ENCODE measurements around the gene WDR18. TPM values are rescaled to one million over a fixed set of nuclear protein-coding genes. Genes with fewer than 3 reads are reported as not detected.
A peak's percentile ranks its signal among the peaks of the same experiment; 100 is the strongest.

The WDR18 gene
- total and polyA plus RNA-seq, 2 donors, result 34.0 to 56.0 TPM

GRCh38 chr19:1013218-1013617 is 29.1 kb downstream of the WDR18 start:
- no peaks in the 10 kb centered on the region for H3K9me3 ChIP-seq (ENCODE audit: control insufficient read depth in 2 of 2, insufficient read depth in 1 of 2, low read length in 1 of 2)
- H3K4me1 ChIP-seq (ENCODE audit: control insufficient read depth in 2 of 2, insufficient read depth in 2 of 2, low read length in 2 of 2), result peaks cover 0 to 15% of the 10 kb centered on the region in 2 donors
- DNase-seq (ENCODE audit: low read depth in 6 of 9, low spot score in 9 of 9), result no peak
- no peak overlapping the region for H3K4me3 ChIP-seq (ENCODE audit: low read length in 2 of 2)
- peaks cover 45 to 87% of the 10 kb centered on the region in 2 donors for H3K36me3 ChIP-seq (ENCODE audit: control insufficient read depth in 2 of 2, insufficient read depth in 2 of 2, low read length in 1 of 2)
- no peaks in the 10 kb centered on the region for H3K27me3 ChIP-seq (ENCODE audit: control insufficient read depth in 2 of 2, insufficient read depth in 1 of 2, low read length in 1 of 2)
- WGBS, result 99% methylated on average over 10 of the region's 10 CpGs
- H3K27ac ChIP-seq (ENCODE audit: low read depth in 1 of 2, low read length in 1 of 2), result no peak overlapping the region

GRCh38 chr19:1014161-1015060 is 30.3 kb downstream of the WDR18 start:
- no peak for DNase-seq (ENCODE audit: low read depth in 6 of 9, low spot score in 9 of 9)
- no peak overlapping the region for H3K4me3 ChIP-seq (ENCODE audit: low read length in 2 of 2)
- 97% methylated on average over 49 of the region's 49 CpGs for WGBS
- peaks cover 4 to 27% of the 10 kb centered on the region in 2 donors for H3K4me1 ChIP-seq (ENCODE audit: control insufficient read depth in 2 of 2, insufficient read depth in 2 of 2, low read length in 2 of 2)
- no peak overlapping the region for H3K27ac ChIP-seq (ENCODE audit: low read depth in 1 of 2, low read length in 1 of 2)
- H3K36me3 ChIP-seq (ENCODE audit: control insufficient read depth in 2 of 2, insufficient read depth in 2 of 2, low read length in 1 of 2), result peaks cover 48 to 77% of the 10 kb centered on the region in 2 donors
- no peaks in the 10 kb centered on the region for H3K9me3 ChIP-seq (ENCODE audit: control insufficient read depth in 2 of 2, insufficient read depth in 1 of 2, low read length in 1 of 2)
- H3K27me3 ChIP-seq (ENCODE audit: control insufficient read depth in 2 of 2, insufficient read depth in 1 of 2, low read length in 1 of 2), result no peaks in the 10 kb centered on the region

GRCh38 chr19:1015061-1015781 is 31.1 kb downstream of the WDR18 start:
- no peaks in the 10 kb centered on the region for H3K9me3 ChIP-seq (ENCODE audit: control insufficient read depth in 2 of 2, insufficient read depth in 1 of 2, low read length in 1 of 2)
- peaks cover 9 to 35% of the 10 kb centered on the region in 2 donors for H3K4me1 ChIP-seq (ENCODE audit: control insufficient read depth in 2 of 2, insufficient read depth in 2 of 2, low read length in 2 of 2)
- no peak for DNase-seq (ENCODE audit: low read depth in 6 of 9, low spot score in 9 of 9)
- H3K27me3 ChIP-seq (ENCODE audit: control insufficient read depth in 2 of 2, insufficient read depth in 1 of 2, low read length in 1 of 2), result no peaks in the 10 kb centered on the region
- H3K4me3 ChIP-seq (ENCODE audit: low read length in 2 of 2), result no peak overlapping the region
- H3K27ac ChIP-seq (ENCODE audit: low read depth in 1 of 2, low read length in 1 of 2), result no peak overlapping the region
- peaks cover 45 to 69% of the 10 kb centered on the region in 2 donors for H3K36me3 ChIP-seq (ENCODE audit: control insufficient read depth in 2 of 2, insufficient read depth in 2 of 2, low read length in 1 of 2)
- 97% methylated on average over 29 of the region's 29 CpGs for WGBS

GRCh38 chr19:1015782-1016646 is 31.9 kb downstream of the WDR18 start:
- no peak for DNase-seq (ENCODE audit: low read depth in 6 of 9, low spot score in 9 of 9)
- Histone ChIP-seq H3K27me3 (ENCODE audit: control insufficient read depth in 2 of 2, insufficient read depth in 1 of 2, low read length in 1 of 2) (no peaks in the 10 kb centered on the region), H3K36me3 (ENCODE audit: control insufficient read depth in 2 of 2, insufficient read depth in 2 of 2, low read length in 1 of 2) (peaks cover 44 to 61% of the 10 kb centered on the region in 2 donors), H3K4me1 (ENCODE audit: control insufficient read depth in 2 of 2, insufficient read depth in 2 of 2, low read length in 2 of 2) (peaks cover 9 to 35% of the 10 kb centered on the region in 2 donors), H3K4me3 (ENCODE audit: low read length in 2 of 2) (no peak overlapping the region), H3K27ac (ENCODE audit: low read depth in 1 of 2, low read length in 1 of 2) (no peak overlapping the region), H3K9me3 (ENCODE audit: control insufficient read depth in 2 of 2, insufficient read depth in 1 of 2, low read length in 1 of 2) (no peaks in the 10 kb centered on the region)
- 86% methylated on average over 31 of the region's 31 CpGs for WGBS

GRCh38 chr19:1016647-1017114 is 32.5 kb downstream of the WDR18 start:
- no peaks in the 10 kb centered on the region for H3K9me3 ChIP-seq (ENCODE audit: control insufficient read depth in 2 of 2, insufficient read depth in 1 of 2, low read length in 1 of 2)

GRCh38 chr19:1017115-1017905 is 33.2 kb downstream of the WDR18 start:
- Histone ChIP-seq H3K9me3 (ENCODE audit: control insufficient read depth in 2 of 2, insufficient read depth in 1 of 2, low read length in 1 of 2) (no peaks in the 10 kb centered on the region), H3K27me3 (ENCODE audit: control insufficient read depth in 2 of 2, insufficient read depth in 1 of 2, low read length in 1 of 2) (no peaks in the 10 kb centered on the region), H3K27ac (ENCODE audit: low read depth in 1 of 2, low read length in 1 of 2) (no peak overlapping the region), H3K36me3 (ENCODE audit: control insufficient read depth in 2 of 2, insufficient read depth in 2 of 2, low read length in 1 of 2) (peaks cover 39 to 48% of the 10 kb centered on the region in 2 donors), H3K4me3 (ENCODE audit: low read length in 2 of 2) (no peak overlapping the region), H3K4me1 (ENCODE audit: control insufficient read depth in 2 of 2, insufficient read depth in 2 of 2, low read length in 2 of 2) (peaks cover 9 to 47% of the 10 kb centered on the region in 2 donors)
- 95% methylated on average over 24 of the region's 24 CpGs for WGBS
- no peak for DNase-seq (ENCODE audit: low read depth in 6 of 9, low spot score in 9 of 9)

More at GRCh38 chr19:1016647-1017114, 32.5 kb downstream of the WDR18 start:
- Histone ChIP-seq H3K27ac (ENCODE audit: low read depth in 1 of 2, low read length in 1 of 2) (peak overlapping the region in 1 of 2 donors; percentile 21), H3K36me3 (ENCODE audit: control insufficient read depth in 2 of 2, insufficient read depth in 2 of 2, low read length in 1 of 2) (peaks cover 44 to 54% of the 10 kb centered on the region in 2 donors), H3K27me3 (ENCODE audit: control insufficient read depth in 2 of 2, insufficient read depth in 1 of 2, low read length in 1 of 2) (no peaks in the 10 kb centered on the region), H3K4me1 (ENCODE audit: control insufficient read depth in 2 of 2, insufficient read depth in 2 of 2, low read length in 2 of 2) (peaks cover 9 to 41% of the 10 kb centered on the region in 2 donors), H3K4me3 (ENCODE audit: low read length in 2 of 2) (no peak overlapping the region)
- DNase-seq (ENCODE audit: low read depth in 6 of 9, low spot score in 9 of 9), result no peak
- WGBS, result 87% methylated on average over 12 of the region's 12 CpGs

GRCh38 chr19:1017906-1018305 is 33.8 kb downstream of the WDR18 start:
- no peaks in the 10 kb centered on the region for H3K9me3 ChIP-seq (ENCODE audit: control insufficient read depth in 2 of 2, insufficient read depth in 1 of 2, low read length in 1 of 2)
- no peak overlapping the region for H3K27ac ChIP-seq (ENCODE audit: low read depth in 1 of 2, low read length in 1 of 2)
- no peak for DNase-seq (ENCODE audit: low read depth in 6 of 9, low spot score in 9 of 9)
- peaks cover 35 to 42% of the 10 kb centered on the region in 2 donors for H3K36me3 ChIP-seq (ENCODE audit: control insufficient read depth in 2 of 2, insufficient read depth in 2 of 2, low read length in 1 of 2)
- WGBS, result 93% methylated on average over 9 of the region's 9 CpGs
- no peak overlapping the region for H3K4me3 ChIP-seq (ENCODE audit: low read length in 2 of 2)
- H3K27me3 ChIP-seq (ENCODE audit: control insufficient read depth in 2 of 2, insufficient read depth in 1 of 2, low read length in 1 of 2), result no peaks in the 10 kb centered on the region
- H3K4me1 ChIP-seq (ENCODE audit: control insufficient read depth in 2 of 2, insufficient read depth in 2 of 2, low read length in 2 of 2), result peaks cover 9 to 47% of the 10 kb centered on the region in 2 donors

- H3K36me3 ChIP-seq (ENCODE audit: control insufficient read depth in 2 of 2, insufficient read depth in 2 of 2, low read length in 1 of 2), result peaks cover 30 to 37% of the 10 kb centered on the region in 2 donors
- peaks cover 9 to 47% of the 10 kb centered on the region in 2 donors for H3K4me1 ChIP-seq (ENCODE audit: control insufficient read depth in 2 of 2, insufficient read depth in 2 of 2, low read length in 2 of 2)
- no peaks in the 10 kb centered on the region for H3K9me3 ChIP-seq (ENCODE audit: control insufficient read depth in 2 of 2, insufficient read depth in 1 of 2, low read length in 1 of 2)
- DNase-seq (ENCODE audit: low read depth in 6 of 9, low spot score in 9 of 9), result no peak
- no peak overlapping the region for H3K27ac ChIP-seq (ENCODE audit: low read depth in 1 of 2, low read length in 1 of 2)
- 84% methylated on average over 5 of the region's 5 CpGs for WGBS
- H3K4me3 ChIP-seq (ENCODE audit: low read length in 2 of 2), result no peak overlapping the region
- no peaks in the 10 kb centered on the region for H3K27me3 ChIP-seq (ENCODE audit: control insufficient read depth in 2 of 2, insufficient read depth in 1 of 2, low read length in 1 of 2)
These were observed 34.2 kb downstream of the WDR18 start for GRCh38 chr19:1018393-1018792.
